NCI-H2196 treated with DMSO at 0.1 percent for 48 hours (cell line): ENCODE data around the gene NUPR2.
A peak's percentile ranks its signal among the peaks of the same experiment; 100 is the strongest.
"Not testable (repeated sequence)": the region's sequence is repeated elsewhere in the genome, so short reads cannot be mapped to it uniquely, and the experiment has no call there.

Experiments
- DNase-seq: peaks from one replicate; lab custom pipeline; 2025; ENCODE audit not compliant: unreplicated experiment; lab: John Stamatoyannopoulos, UW

Gene NUPR2, protein sequence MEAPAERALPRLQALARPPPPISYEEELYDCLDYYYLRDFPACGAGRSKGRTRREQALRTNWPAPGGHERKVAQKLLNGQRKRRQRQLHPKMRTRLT

DNA sequence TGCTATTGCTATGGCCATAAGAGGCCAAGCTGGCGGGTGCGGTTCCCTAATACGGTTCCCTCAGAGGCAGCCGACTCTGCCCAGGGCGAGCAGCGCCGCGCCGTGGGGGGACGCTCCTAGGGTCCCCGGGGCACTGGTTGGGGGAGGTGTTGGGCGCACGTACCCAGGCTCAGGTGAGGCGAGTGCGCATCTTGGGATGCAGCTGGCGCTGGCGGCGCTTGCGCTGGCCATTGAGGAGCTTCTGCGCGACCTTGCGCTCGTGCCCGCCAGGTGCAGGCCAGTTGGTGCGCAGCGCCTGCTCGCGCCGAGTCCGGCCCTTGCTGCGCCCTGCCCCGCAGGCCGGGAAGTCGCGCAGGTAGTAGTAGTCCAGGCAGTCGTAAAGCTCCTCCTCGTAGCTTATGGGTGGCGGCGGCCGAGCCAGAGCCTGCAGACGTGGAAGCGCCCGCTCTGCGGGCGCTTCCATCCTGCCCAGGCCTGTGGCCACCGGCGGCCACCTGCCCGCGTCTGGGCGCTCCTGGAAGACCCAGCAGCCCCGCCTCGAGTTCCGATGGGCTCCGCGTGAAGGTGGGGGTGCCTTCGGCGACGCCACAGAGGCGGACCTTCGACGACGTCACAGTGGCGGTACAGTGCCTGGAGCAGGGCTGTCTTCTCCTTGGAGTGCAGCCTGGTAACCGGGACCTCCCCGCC, at the start of gene NUPR2:
Gene NUPR2 (minus strand): TSS at position 566 of the 687 bp plus-strand sequence. CDS start 103 bp downstream, at position 463.
- DNase-seq, result no peak

DNA sequence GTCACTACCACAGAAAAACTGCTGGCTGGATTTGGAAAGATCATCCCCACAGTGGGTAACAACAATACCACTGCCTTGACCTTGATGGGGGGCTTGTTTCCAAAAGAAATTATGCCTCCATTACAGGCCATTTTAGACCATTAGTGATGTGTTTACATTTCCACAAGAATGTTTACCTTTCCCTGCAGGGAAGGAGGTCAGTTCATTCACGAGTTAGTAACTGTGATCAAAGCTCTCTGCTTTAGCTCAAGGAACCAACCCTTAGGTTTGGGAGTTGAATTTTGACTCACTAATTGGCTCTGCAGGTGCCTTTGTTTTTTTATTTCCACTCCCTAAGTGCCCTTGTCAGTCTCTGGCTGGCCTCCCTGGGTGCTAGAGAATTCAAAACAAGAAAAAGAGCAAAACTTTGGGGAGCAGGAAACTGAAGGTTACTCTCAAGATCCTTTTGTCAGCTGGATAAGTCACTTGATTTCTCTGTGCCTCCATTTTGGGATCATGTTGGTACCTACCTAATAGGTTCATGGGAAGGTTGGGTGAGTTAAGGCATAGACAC, 41.1 kb upstream of the NUPR2 start:
- no peak for DNase-seq

DNA sequence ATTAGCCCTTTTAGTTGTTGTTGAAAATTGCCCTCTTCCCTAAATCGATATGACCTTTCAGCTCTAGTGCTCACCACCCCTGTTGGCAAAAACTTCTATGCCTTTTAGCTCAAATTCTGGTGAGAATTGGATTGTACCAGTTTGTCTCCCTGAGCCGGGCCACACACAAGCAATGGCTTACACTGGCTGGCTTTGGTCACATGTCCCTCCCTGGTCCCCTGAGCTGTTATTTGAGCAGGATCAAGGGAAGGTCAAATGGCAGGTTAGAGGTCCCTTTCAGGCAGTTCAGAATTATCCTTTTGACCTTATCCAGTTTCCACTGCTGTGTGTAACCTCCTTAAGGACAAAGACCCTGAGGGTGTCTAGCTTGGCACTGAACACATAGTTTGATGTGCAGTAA, 14.8 kb upstream of the NUPR2 start:
- DNase-seq, result not testable (repeated sequence)

DNA sequence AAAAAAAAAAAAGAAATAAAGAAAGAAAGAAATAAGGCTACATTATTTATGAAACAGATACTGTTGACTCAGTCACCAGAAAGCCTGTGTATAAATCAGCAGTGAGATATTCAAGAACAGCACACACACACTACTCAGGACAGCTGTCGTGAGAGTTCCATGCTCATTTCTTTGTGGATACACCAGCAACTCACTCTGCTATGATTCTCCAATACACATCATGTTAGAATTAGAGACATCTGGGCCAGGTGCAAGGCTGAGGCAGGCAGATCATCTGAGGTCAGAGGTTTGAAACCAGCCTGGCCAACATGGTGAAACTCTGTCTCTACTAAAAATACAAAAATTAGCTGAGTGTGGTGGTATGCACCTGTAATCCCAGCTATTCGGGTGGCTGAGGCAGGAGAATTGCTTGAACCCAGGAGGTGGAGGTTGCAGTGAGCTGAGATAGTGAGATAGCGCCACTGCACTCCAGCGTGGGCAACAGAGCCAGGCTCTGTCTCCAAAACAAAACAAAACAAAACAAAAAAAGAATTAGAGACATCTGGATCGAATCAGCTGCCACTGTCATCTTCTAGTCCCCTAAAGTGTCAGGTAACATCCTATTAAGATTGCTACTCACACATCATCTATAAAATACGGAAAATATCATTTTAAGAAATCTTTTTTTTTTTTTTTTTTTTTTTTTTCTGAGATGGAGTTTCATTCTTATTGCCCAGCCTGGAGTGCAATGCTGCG, 11.2 kb upstream of the NUPR2 start:
- no peak for DNase-seq

DNA sequence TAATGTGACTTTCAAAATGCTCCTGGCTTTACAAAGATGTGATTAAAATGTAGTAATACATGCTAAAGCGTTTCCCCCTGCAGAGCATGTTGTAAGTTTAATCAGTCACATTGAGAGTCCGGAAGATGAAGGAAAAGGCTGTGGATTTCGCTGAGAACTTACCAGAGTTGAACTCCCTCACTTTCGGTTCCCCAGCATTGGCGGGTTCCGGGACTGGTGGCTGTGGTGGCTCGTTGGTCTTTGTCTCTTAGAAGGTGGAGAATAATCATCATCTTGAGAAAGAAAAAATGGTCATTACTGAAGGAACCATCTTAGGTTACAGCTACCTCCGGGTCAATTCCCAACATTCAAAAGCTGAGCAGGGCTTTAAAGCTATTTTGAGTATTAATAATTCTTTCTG, 9.6 kb upstream of the NUPR2 start:
- no peak for DNase-seq

DNA sequence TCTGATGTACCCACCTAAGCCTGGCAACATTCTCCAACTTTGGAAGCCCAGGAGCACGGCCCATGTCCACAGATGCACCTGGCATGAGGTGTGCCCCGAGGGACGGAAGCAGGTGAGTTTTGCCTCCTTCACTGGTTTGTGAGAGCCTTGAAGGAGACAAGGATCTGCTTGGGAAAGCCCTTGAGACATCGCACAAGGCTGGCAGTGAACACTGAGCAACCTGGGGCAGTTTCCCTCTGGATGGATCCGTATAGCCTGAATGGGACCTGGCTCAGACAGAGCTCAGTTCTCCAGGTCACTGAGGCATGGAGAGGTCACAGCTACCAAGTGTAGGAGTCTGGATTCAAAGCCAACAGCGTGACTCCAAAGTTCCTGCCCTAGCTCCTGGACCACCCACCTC, 8.8 kb upstream of the NUPR2 start:
- no peak for DNase-seq

DNA sequence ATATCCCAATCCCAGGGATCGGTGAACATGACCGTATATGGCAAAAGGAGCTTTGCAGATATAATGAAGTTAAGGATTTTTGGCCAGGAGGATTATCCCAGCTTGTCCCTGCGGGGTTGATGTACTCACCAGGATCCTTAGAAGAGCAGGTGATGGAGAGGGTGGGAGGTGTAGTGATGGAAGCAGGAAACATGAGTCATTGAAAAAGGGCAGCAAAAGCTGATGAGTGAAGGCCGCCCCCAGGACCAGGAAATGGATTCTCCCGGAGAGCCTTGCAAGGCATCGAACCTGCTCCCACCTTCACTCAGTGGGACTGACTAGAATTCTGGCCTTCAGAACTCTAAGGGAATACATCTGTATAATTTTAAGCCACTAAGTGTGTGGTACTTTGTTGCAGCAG, 5.2 kb upstream of the NUPR2 start:
- DNase-seq, result no peak

DNA sequence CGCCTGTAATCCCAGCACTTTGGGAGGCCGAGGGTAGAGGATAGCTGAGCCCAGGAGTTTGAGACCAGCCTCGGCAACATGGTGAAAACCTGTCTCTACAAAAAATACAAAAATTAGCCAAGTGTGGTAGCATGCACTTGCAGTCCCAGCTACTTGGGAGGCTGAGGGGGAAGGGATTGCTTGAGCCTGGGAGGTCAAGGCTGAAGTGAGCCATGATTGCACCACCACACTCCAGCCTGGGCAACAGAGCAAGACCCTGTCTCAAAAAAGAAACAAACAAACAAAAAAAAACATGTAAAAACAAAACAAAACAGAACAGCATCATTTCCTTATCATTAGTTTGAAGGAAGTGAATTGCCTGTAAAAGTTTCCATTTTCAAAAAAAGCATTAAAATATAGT, 4.0 kb downstream of the NUPR2 start:
- not testable (repeated sequence) for DNase-seq

DNA sequence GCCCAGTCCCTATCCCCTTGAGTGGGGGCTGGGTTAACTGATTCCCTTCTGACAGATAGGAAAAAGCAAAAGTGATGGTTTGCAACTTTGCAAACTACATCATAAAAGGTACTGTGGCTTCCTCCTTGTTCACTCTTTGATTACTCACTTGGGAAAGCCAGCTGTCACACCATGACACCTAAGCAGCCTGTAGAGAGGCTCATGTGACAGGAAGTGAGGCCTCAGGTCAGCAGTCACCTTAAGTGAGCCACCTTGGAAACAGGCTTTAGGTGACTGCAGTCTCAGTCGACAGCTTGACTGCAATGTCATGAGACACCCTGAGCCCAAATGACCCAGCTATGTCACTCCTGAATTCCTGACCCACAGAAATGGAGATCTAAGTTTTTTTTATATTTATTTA, 5.6 kb downstream of the NUPR2 start:
- DNase-seq, result no peak

DNA sequence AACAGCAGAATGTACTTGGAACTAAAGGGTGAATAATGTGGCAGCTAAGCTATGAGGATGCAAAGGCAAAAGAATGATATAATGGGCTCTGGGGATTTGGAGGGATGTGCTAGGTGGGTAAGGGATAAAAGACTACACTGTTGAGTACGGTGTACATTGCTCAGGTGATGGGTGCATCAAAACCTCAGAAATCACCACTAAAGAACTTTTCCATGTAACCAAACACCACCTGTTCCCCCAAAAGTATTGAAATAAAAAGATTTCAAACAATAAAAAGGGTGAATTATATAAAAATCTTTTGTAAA, 8.3 kb downstream of the NUPR2 start:
- no peak for DNase-seq

DNA sequence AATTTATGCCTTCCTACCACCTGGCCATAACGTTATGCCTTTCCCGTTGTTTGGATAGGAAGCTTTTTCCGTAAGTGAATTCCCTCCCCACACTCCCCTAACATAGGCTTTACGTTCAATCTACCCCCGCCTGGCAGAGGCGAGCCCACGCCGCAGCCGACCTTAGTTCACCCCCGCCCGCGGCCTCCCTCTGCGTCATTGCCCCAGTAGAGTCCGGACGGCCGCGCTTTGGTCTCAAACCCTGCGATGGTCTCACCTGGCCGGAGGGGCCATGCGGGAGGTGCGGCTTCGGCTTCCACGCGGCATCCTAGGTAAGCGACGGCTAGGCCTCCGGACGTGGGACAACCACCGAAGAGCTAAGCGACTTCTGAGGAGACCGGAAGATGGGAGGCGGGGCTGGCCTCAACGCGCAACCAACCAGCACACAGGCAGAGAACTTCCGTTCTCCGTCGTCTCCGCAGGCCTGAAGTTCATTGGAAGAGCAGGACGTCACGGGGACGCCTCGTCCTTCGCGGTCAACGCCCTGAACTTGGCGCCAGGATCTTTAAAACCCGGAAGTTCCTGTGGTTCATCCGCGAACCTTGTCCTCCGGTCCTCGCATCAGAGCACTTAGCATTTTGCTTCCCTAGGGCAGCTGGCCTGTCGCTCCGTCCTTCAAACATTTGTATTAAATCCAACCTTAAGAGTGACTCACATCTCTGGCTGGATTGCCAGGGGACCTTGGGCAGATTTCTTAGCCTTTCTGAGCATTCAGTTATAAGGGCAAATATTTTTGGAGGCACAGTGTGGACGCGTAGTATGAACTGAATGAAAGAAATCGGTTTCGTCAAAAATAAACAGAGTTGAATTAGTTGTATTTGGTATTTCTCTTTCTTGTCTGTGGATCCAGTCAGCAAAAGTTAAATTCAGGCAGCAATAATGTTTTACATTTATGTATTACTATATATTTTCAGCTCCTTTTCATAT, 9.8 kb downstream of the NUPR2 start, which contains the start of gene CHCHD2:
Gene CHCHD2 (minus strand): TSS at position 369 of the 966 bp plus-strand sequence. CDS start 63 bp downstream, at position 306.
- DNase-seq, result peak; percentile 97

DNA sequence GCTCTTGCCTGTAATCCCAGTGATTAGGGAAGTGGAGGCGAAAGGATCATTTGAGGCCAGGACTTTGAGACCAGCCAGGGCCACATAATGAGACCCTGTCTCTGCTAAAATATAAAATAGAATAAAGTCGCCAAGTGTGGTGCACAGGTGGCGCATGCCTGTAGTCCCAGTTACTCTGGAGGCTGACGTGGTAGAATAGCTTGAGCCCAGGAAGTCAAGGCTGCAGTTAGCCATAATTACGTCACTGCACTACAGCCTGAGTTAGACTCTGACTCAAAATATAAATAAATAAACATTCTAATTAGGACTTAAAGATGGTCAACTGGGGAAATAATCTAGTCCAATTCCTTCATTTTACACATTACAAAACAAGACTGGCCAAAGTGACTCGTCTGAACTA, 10.7 kb downstream of the NUPR2 start:
- no peak for DNase-seq

DNA sequence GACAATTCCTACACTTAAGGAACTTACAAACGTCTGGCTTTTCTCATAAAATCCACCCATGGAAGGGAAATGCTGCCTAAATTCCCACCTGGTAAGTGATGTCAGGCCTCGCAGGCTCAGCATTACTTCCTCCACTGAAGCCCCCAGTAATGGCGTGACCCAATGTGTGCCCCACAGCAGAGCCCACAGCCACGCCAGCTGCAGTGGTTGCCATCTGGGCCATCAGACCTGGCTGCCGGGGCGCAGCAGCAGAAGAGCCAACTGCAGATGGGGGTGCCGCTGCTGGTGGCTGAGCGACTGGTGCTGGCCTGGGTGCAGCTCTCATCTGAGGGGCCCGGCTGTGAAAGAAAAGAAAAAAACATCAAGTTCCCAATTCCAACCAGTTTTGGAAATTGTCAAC, 12.1 kb downstream of the NUPR2 start:
- not testable (repeated sequence) for DNase-seq

DNA sequence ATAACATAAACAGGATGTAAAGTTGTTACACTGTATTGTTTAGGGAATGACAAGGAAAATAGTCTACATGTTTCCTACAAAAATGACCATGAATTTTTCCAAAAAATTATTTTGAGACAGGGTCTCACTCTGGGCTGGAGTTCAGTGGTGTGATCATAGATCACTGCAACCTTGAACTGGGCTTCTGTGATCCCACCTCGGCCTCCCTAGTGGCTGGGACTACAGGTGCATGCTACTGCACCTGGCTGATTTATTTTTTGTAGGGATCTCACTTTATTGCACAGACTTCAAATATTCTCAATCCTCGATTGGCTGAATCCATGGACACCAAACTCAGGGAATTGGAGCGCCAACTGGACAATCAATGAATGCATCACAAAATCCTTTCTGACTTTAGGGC, 16.6 kb downstream of the NUPR2 start:
- no peak for DNase-seq

DNA sequence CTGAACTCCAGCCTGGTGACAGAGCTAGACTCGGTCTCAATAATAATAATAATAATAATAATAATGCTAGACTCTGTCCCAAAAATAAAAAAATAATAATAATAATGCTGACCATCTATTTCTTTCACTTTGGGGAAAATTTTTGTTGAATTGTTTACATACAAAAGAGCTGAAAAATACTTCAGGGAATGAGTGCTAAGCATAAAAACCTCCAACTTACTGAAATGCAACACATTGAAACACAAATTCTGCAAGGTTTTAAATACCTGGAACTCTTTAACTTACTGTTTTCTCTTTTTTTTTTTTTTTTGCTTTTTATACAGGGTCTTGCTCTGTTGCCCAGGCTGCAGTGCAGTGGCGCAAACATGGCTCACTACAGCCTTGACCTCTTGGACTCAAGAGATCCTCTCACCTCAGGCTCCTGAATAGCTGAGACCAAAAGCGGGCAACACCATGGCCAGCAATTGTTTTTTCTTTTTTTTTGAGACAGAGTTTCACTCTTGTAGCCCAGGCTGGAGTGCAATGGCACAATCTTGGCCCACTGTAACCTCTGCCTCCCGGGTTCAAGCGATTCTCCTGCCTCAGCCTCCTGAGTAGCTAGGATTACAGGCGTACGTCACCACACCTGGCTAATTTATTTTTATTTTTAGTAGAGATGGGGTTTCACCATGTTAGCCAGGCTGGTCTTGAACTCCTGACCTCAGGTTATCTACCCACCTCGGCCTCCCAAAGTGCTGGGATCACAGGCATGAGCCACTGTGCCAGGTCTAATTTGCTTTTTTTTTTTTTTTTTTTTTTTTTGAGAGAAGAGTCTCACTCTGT, 17.8 kb downstream of the NUPR2 start:
- DNase-seq, result not testable (repeated sequence)

DNA sequence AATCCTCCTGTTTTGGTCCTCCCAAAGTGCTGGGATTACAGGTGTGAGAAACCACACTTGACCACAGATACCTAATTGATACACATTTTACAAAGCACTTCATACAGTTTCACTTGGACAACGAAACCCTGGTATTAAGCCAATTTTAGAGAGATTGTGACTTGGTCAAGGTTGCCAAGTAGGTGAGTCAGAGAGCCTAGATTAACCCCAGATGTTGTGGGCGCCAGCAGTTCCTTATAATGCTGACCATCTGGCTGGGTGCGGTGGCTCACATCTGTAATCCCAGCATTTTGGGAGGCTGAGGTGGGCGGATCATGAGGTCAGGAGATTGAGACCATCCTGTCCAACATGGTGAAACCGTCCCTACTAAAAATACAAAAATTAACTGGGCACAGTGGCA, 18.5 kb downstream of the NUPR2 start:
- DNase-seq, result peak; percentile 80

DNA sequence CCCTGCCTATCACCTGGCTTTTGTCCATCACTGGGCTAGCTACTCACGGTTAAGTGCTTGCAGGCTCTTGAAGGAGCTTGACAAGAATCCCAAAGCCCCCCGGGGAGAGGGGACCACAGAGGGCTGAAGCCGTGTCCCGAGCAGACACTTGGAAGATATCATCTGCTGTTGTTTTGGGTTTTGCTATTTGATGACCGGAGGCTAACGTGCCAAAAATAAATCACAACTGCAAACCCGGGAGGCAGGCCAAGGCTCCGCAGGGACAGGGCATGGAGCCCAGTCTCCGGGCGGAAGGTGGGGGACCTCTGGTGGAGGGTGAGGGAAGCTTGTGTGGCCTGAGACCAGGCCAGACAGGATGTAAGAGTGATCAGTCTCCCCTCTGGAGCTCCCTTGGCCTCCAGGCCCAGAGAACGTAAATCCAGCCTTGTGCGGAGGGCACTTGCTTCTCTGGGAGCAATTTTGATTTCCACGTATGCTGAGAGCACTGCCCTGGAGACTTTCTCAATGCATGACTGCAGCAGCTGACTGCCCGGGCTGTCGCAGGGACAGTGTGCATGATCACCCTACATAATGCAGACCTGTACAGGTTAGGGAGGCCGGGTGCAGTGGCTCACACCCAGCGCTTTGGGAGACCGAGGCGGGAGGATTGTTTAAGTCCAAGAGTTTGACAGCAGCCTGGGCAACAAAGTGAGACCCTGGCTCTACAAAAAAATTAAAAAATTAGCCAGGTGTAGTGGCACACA, 23.3 kb downstream of the NUPR2 start, which contains the start of gene PHKG1:
Gene PHKG1 (minus strand): TSS at position 164 of the 743 bp plus-strand sequence. CDS start 4,011 bp downstream, outside the sequence.
- peak; percentile 89 for DNase-seq

DNA sequence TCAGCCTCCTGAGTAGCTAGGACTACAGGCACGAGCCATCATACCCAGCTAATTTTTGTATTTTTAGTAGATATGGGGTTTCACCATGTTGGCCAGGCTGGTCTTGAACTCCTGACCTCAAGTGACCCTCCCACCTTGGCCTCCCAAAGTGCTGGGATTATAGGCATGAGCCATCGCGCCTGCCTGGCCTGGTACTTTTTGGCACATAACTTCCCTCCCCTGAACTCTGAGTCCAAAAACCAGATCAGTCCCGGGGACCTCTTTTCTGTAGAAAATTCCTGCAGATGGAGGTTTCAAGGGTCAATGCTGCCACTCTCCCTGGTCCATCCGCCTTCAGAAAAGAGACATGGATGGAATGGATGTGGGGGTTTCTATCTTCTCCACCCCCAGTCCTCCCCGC, 23.8 kb downstream of the NUPR2 start:
- not testable (repeated sequence) for DNase-seq

DNA sequence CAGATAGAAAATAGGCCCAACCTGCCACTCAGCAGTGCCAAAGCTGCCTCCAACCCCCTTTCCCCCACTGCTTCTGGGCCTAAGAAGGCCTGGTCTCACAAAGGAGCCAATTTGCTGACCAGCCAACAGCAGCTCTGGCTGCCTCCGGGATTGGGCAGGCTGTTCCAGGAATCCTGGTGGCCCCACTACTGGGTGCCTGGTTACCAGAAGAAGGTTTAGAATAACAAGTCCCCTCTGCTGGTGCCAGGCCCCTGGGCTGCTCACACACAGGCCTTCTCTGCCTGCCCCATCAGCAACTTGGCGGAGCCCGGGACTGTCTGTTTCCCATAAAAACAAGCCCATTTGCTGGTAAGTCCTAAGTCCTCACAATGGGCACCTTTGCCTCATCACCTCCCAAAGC, 24.6 kb downstream of the NUPR2 start:
- DNase-seq, result peak; percentile 36
